Neural progenitor cell (in vitro differentiated cells): Measurements from ENCODE around the gene ZNF793.

Experiments
- CTCF ChIP-seq: fragments of 200-600 bp; sonication (generic); IDR thresholded peaks from 2 replicates; pipeline ENCODE4 v1.5.1; 2017; ENCODE audit warnings: antibody characterized with exemption, mild to moderate bottlenecking
- EZH2 ChIP-seq: fragments of 200-600 bp; sonication (generic); IDR thresholded peaks from 2 replicates; pipeline ENCODE4 v1.6.1; 2017; ENCODE audit warnings: antibody characterized with exemption, mild to moderate bottlenecking, moderate library complexity
- EZH2phosphoT487 ChIP-seq: fragments of 200-600 bp; sonication (generic); IDR thresholded peaks from 2 replicates; pipeline ENCODE4 v1.6.1; 2017; ENCODE audit warnings: antibody characterized with exemption

- TF ChIP-seq CTCF = no peak
- no peak for TF ChIP-seq EZH2
- TF ChIP-seq EZH2phosphoT487 = no peak
Observed at GRCh38 chr19:37551129-37551993, 44.6 kb downstream of the ZNF793 start.
